Gastroesophageal sphincter (tissue), 3 donors: Measurements from ENCODE around the gene CADM1.

Source experiments
- EP300 ChIP-seq: sonication (generic); formaldehyde crosslinking; IDR thresholded peaks from one replicate; pipeline ENCODE4 v1.6.1; 2017; ENCODE audit warnings: antibody characterized with exemption, mild to moderate bottlenecking
- POLR2A ChIP-seq, 2 donors: fragments of 450-650 bp; IDR thresholded peaks; one replicate each; pipeline ENCODE4 v1.6.1; 2017; ENCODE audit warnings: antibody characterized with exemption in 2 of 2, mild to moderate bottlenecking in 2 of 2, moderate library complexity in 1 of 2
- POLR2AphosphoS5 ChIP-seq: sonication (generic); formaldehyde crosslinking; IDR thresholded peaks from one replicate; pipeline ENCODE4 v1.6.1; 2017; ENCODE audit warnings: antibody characterized with exemption
- TF ChIP-seq, protein P1 (sequence below), 4 experiments: fragments of 200-600 bp in 2 of 4; fragments of 450-650 bp in 2 of 4; sonication (generic) in 1 of 4; IDR thresholded peaks; one replicate each; pipeline ENCODE4 v1.5.1; 2017 to 2019; ENCODE audit warnings: antibody characterized with exemption in 4 of 4, mild to moderate bottlenecking in 2 of 4, moderate library complexity in 2 of 4

DNA sequence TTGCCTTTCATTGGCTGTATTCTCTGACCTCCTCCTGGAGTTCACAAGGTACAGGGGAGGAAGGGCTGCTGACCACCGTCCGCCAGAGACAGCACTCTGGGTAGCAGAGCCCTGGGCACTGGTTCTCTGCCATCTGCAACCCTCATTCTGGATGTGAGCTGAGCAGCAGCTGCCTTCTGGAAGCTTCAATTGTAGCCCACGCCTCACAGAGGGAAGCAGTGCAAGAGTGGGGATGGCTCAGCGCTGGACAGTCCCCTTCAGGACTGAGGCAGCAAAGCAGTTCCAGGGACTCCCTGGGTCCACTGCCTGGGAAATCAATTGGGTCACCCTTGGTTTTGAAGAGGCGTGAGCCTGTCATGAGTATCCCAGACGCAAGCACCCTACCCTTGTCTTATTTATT, 346.2 kb downstream of the CADM1 start:
- TF ChIP-seq, protein P1, sequence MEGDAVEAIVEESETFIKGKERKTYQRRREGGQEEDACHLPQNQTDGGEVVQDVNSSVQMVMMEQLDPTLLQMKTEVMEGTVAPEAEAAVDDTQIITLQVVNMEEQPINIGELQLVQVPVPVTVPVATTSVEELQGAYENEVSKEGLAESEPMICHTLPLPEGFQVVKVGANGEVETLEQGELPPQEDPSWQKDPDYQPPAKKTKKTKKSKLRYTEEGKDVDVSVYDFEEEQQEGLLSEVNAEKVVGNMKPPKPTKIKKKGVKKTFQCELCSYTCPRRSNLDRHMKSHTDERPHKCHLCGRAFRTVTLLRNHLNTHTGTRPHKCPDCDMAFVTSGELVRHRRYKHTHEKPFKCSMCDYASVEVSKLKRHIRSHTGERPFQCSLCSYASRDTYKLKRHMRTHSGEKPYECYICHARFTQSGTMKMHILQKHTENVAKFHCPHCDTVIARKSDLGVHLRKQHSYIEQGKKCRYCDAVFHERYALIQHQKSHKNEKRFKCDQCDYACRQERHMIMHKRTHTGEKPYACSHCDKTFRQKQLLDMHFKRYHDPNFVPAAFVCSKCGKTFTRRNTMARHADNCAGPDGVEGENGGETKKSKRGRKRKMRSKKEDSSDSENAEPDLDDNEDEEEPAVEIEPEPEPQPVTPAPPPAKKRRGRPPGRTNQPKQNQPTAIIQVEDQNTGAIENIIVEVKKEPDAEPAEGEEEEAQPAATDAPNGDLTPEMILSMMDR (IDR thresholded peaks at IDR 0.05), result no peak
- no peak for TF ChIP-seq POLR2A (IDR thresholded peaks at IDR 0.05)
- TF ChIP-seq POLR2AphosphoS5, result no peak
- TF ChIP-seq EP300, result no peak
